Renal pelvis (tissue), 4 donors: ENCODE results near the gene ZNF79. TPM values are rescaled to one million over a fixed set of nuclear protein-coding genes. Genes with fewer than 3 reads are reported as not detected.

ENCODE experiments used
- DNase-seq: peaks from one replicate; pipeline ENCODE4 v3.0.0-alpha.2; 2013
- polyA plus RNA-seq, 3 donors: library from polyadenylated mRNA; unstranded; fragments of 120-200 nt; gene quantifications; one replicate each; pipeline ENCODE4 v1.2.1, GENCODE V29; 2013; ENCODE audit not compliant: insufficient read length in 3 of 3

The ZNF79 gene
- polyA plus RNA-seq, 3 donors, result 6.4 to 8.0 (median 7.9) TPM

GRCh38 chr9:127490535-127491230, 66.5 kb downstream of the ZNF79 start:
- DNase-seq, result no peak

GRCh38 chr9:127491516-127491915, 67.3 kb downstream of the ZNF79 start:
- no peak for DNase-seq

- DNase-seq, result no peak
Measured at GRCh38 chr9:127492616-127493015, 68.4 kb downstream of the ZNF79 start.

- no peak for DNase-seq
Measured at GRCh38 chr9:127493592-127494303, 69.6 kb downstream of the ZNF79 start.

GRCh38 chr9:127494304-127494702, 70.1 kb downstream of the ZNF79 start:
- no peak for DNase-seq

Other genes starting within 250 kb of the ZNF79 start
- 10 to 100 TPM; 13.6 to 21.2 (median 18.9) TPM for gene GARNL3, start 159.6 kb upstream of the ZNF79 start, polyA plus RNA-seq
- 10 to 100 TPM; 21.9 to 28.0 (median 23.6) TPM for gene SLC2A8, start 27.2 kb upstream of the ZNF79 start, polyA plus RNA-seq
- 1,000 to 10,000 TPM; 1,431 to 1,650 (median 1,447) TPM for gene RPL12, start 27.0 kb downstream of the ZNF79 start, polyA plus RNA-seq
- gene LRSAM1, start 27.1 kb downstream of the ZNF79 start, polyA plus RNA-seq, result 10 to 100 TPM; 16.6 to 22.4 (median 18.6) TPM
- 10 to 100 TPM; 27.7 to 33.4 (median 33.1) TPM for gene STXBP1, start 187.9 kb downstream of the ZNF79 start, polyA plus RNA-seq